GM19463 (cell line): ENCODE results near the gene TCERG1L.
"Not testable (repeated sequence)": the region's sequence is repeated elsewhere in the genome, so short reads cannot be mapped to it uniquely, and the experiment has no call there.

Source experiments
- ATAC-seq: cut with Tn5 transposase; IDR thresholded peaks from one replicate; pipeline ENCODE4 v1.9.1; 2021; ENCODE audit warnings: mild to moderate bottlenecking, moderate library complexity; ENCODE audit not compliant: unreplicated experiment

TCERG1L gene

GRCh38 chr10:131311661-131312477 is at the start of gene TCERG1L:
TCERG1L (minus strand) TSS chr10:131311721; CDS start chr10:131311635, 86 bp downstream.
- ATAC-seq = no peak

- no peak for ATAC-seq
These were observed 47.4 kb upstream of the TCERG1L start for GRCh38 chr10:131358741-131359442.

GRCh38 chr10:131356442-131356841 is 44.9 kb upstream of the TCERG1L start:
- no peak for ATAC-seq

- ATAC-seq = no peak
These were observed 44.4 kb upstream of the TCERG1L start for GRCh38 chr10:131355881-131356280.

- ATAC-seq = no peak
These were observed 43.5 kb upstream of the TCERG1L start for GRCh38 chr10:131355056-131355455.

GRCh38 chr10:131354380-131354779 is 42.9 kb upstream of the TCERG1L start:
- ATAC-seq = no peak

GRCh38 chr10:131352765-131353290 is 41.3 kb upstream of the TCERG1L start:
- ATAC-seq = no peak

GRCh38 chr10:131350660-131351059 is 39.1 kb upstream of the TCERG1L start:
- ATAC-seq = no peak

- no peak for ATAC-seq
These were observed 38.7 kb upstream of the TCERG1L start for GRCh38 chr10:131350245-131350644.

GRCh38 chr10:131346456-131346855 is 34.9 kb upstream of the TCERG1L start:
- no peak for ATAC-seq

GRCh38 chr10:131345691-131346090 is 34.2 kb upstream of the TCERG1L start:
- ATAC-seq = no peak

- no peak for ATAC-seq
These were observed 33.2 kb upstream of the TCERG1L start for GRCh38 chr10:131344747-131345146.

- ATAC-seq = no peak
These were observed 26.2 kb upstream of the TCERG1L start for GRCh38 chr10:131337741-131338140.

GRCh38 chr10:131332821-131333220 is 21.3 kb upstream of the TCERG1L start:
- ATAC-seq = no peak

GRCh38 chr10:131323880-131324279 is 12.4 kb upstream of the TCERG1L start:
- ATAC-seq = no peak

- ATAC-seq = no peak
These were observed 11.5 kb upstream of the TCERG1L start for GRCh38 chr10:131323025-131323424.

- not testable (repeated sequence) for ATAC-seq
These were observed 11.1 kb upstream of the TCERG1L start for GRCh38 chr10:131322575-131322974.

GRCh38 chr10:131320860-131321604 is 9.5 kb upstream of the TCERG1L start:
- no peak for ATAC-seq

- ATAC-seq = no peak
These were observed 7.3 kb upstream of the TCERG1L start for GRCh38 chr10:131318814-131319213.

GRCh38 chr10:131318291-131318690 is 6.8 kb upstream of the TCERG1L start:
- ATAC-seq = no peak
